Psoas muscle (tissue), 8 donors: ENCODE results near the gene CLBA1. TPM values are rescaled to one million over a fixed set of nuclear protein-coding genes. Genes with fewer than 3 reads are reported as not detected.

Experiments
- ATAC-seq, 4 donors: fragments of 200-7000 bp; cut with Tn5 transposase; one replicate each; pipeline ENCODE4 v1.9.1; 2020; ENCODE audit warnings: moderate library complexity in 3 of 4, mild to moderate bottlenecking in 2 of 4
- DNase-seq, 2 donors: peaks; one replicate each; pipeline ENCODE4 v3.0.0-alpha.2; 2020
- H3K27ac ChIP-seq: fragments of 200-600 bp; one replicate; pipeline ENCODE4 v1.8.0; 2022
- H3K27me3 ChIP-seq, 3 donors: fragments of 200-600 bp in 1 of 3; one replicate each; pipeline versions ENCODE4 v1.6.1 to v1.8.0; 2013 to 2022; ENCODE audit warnings: low read length in 2 of 3, mild to moderate bottlenecking in 2 of 3, moderate library complexity in 1 of 3; ENCODE audit not compliant: insufficient read depth in 3 of 3
- H3K36me3 ChIP-seq, 2 donors: fragments of 200-600 bp in 1 of 2; one replicate each; pipeline versions ENCODE4 v1.6.1 to v1.8.0; 2013 to 2022; ENCODE audit warnings: low read depth in 1 of 2, mild to moderate bottlenecking in 1 of 2, moderate library complexity in 1 of 2; ENCODE audit not compliant: insufficient read depth in 1 of 2
- H3K4me1 ChIP-seq: fragments of 200-600 bp; one replicate; pipeline ENCODE4 v1.8.0; 2022
- H3K4me3 ChIP-seq: fragments of 200-600 bp; one replicate; pipeline ENCODE4 v1.8.0; 2022; ENCODE audit warnings: mild to moderate bottlenecking
- H3K9me3 ChIP-seq: fragments of 200-600 bp; one replicate; pipeline ENCODE4 v1.8.0; 2022
- CTCF ChIP-seq: fragments of 200-600 bp; IDR thresholded peaks from one replicate; pipeline ENCODE4 v1.8.0; 2022; ENCODE audit warnings: antibody characterized with exemption
- WGBS, 3 donors: extraction: QIAGEN DNeasy Blood & Tissue Kit; methylation state at CpG; one replicate each; pipeline versions ENCODE4 v1.1.6 to v1.1.7; 2013; 5-methylcytosine and 5-hydroxymethylcytosine counted together
- intact Hi-C, 2 donors: fragments of 100-400 bp; cut with DNase I; formaldehyde crosslinking; loops; one replicate each; pipeline versions ENCODE4 v1.11.0 to v1.14.2; 2022
- polyA plus RNA-seq, 3 donors: library from polyadenylated mRNA; stranded (reverse); fragments of 200-250 nt; gene quantifications; one replicate each; pipeline ENCODE4 v1.2.3, GENCODE V29; 2013
- total RNA-seq, 4 donors: library from RNA; stranded (reverse); fragmentation: NEBNext Ultra II Directional in 2 of 4; extraction: Animal tissue kit (Norgen Biotek cat#: 25700) in 2 of 4; gene quantifications; one replicate each; pipeline versions ENCODE4 v1.2.1 to v1.2.4, GENCODE V29; 2021 to 2023
- donor health status: healthy with polysubstance abuse.
- donor health status: DM: no; HTN: no; CAD: no; lungs with moderate emphysema.
- donor health status: Bipolar disorder and iron deficiency.
- donor health status: healthy.
- donor health status: DM: yes; HTN: yes; CAD: no.
- donor health status: DM: no; HTN: no; CAD: no.
- donor health status: DM: no; HTN: no; CAD: no.
- donor health status: DM: yes; HTN: yes; CAD: no.

CLBA1 gene
- total and polyA plus RNA-seq, 7 donors = 1.3 to 6.8 (median 1.7) TPM

- Histone ChIP-seq H3K27ac (no peak overlapping the region), H3K27me3 (no peaks in the 10 kb centered on the region), H3K4me1 (no peaks in the 10 kb centered on the region), H3K9me3 (no peaks in the 10 kb centered on the region), H3K4me3 (no peak overlapping the region), H3K36me3 (peaks cover 0 to 12% of the 10 kb centered on the region in 2 donors)
- intact Hi-C loops = no loop called here
- ATAC-seq = peak in 1 of 4 donors; percentile 35
- no peak for TF ChIP-seq CTCF
- WGBS, 3 donors = 71 to 80% (median 73%) methylated on average over 21 of the region's 21 CpGs
- DNase-seq = no peak
Observed at GRCh38 chr14:105005929-105006830, 20.6 kb downstream of the CLBA1 start.

GRCh38 chr14:105006831-105007592 lies 21.4 kb downstream of the CLBA1 start:
- Histone ChIP-seq H3K27ac (no peak overlapping the region), H3K4me3 (no peak overlapping the region), H3K36me3 (peaks cover 0 to 17% of the 10 kb centered on the region in 2 donors), H3K27me3 (no peaks in the 10 kb centered on the region), H3K9me3 (no peaks in the 10 kb centered on the region), H3K4me1 (no peaks in the 10 kb centered on the region)
- no peak for TF ChIP-seq CTCF
- DNase-seq (no peak), ATAC-seq (no peak)
- WGBS, 3 donors = 66 to 86% (median 66%) methylated on average over 21 of the region's 21 CpGs
- intact Hi-C loops = no loop called here

- Histone ChIP-seq H3K27ac (no peak overlapping the region), H3K4me3 (no peak overlapping the region), H3K36me3 (peaks cover 0 to 17% of the 10 kb centered on the region in 2 donors), H3K9me3 (no peaks in the 10 kb centered on the region), H3K27me3 (no peaks in the 10 kb centered on the region), H3K4me1 (no peaks in the 10 kb centered on the region)
- DNase-seq = no peak
- no peak for ATAC-seq
- intact Hi-C loops = no loop called here
- no peak for TF ChIP-seq CTCF
- 91 to 94% (median 93%) methylated on average over 19 of the region's 19 CpGs for WGBS, 3 donors
Observed at GRCh38 chr14:105007593-105008264, 22.1 kb downstream of the CLBA1 start.

- intact Hi-C loops = no loop called here
- no peaks in the 10 kb centered on the region for H3K4me1 ChIP-seq
- H3K36me3 ChIP-seq = peaks cover 0 to 17% of the 10 kb centered on the region in 2 donors
- no peak for DNase-seq
- no peak for ATAC-seq
- TF ChIP-seq CTCF = no peak
- 78 to 85% (median 82%) methylated on average over 4 of the region's 4 CpGs for WGBS, 3 donors
- H3K27ac ChIP-seq = no peak overlapping the region
- H3K9me3 ChIP-seq = no peaks in the 10 kb centered on the region
- H3K4me3 ChIP-seq = no peak overlapping the region
- H3K27me3 ChIP-seq = no peaks in the 10 kb centered on the region
Observed at GRCh38 chr14:105010106-105010505, 24.5 kb downstream of the CLBA1 start.
